K562 (cell line): ENCODE results near the gene PIGL. TPM values are rescaled to one million over a fixed set of nuclear protein-coding genes. Genes with fewer than 3 reads are reported as not detected.

ENCODE experiments used
- HOXB6 ChIP-seq: fragments of 250-450 bp; sonication (Bioruptor Pico); IDR thresholded peaks from 2 replicates; pipeline ENCODE4 v1.5.1; 2022; ENCODE audit warnings: mild to moderate bottlenecking, borderline replicate concordance
- KAT7 ChIP-seq: sonication (generic); formaldehyde crosslinking; IDR thresholded peaks from 2 replicates; pipeline ENCODE4 v1.8.0; 2022; ENCODE audit warnings: missing genetic modification reagents, mild to moderate bottlenecking, borderline replicate concordance
- KLF6 ChIP-seq: fragments of 250-450 bp; sonication (Bioruptor Pico); IDR thresholded peaks from 2 replicates; pipeline ENCODE4 v1.4.0; 2020; ENCODE audit warnings: mild to moderate bottlenecking, moderate library complexity, borderline replicate concordance
- MEIS2 ChIP-seq: fragments of 450-650 bp; IDR thresholded peaks from 2 replicates; pipeline ENCODE4 v1.6.1; 2014; ENCODE audit warnings: mild to moderate bottlenecking; ENCODE audit not compliant: partially characterized antibody
- NCOR1 ChIP-seq: fragments of 450-650 bp; IDR thresholded peaks from 2 replicates; pipeline ENCODE4 v1.6.1; 2016; ENCODE audit warnings: mild to moderate bottlenecking, moderate library complexity
- NFYB ChIP-seq: IDR thresholded peaks from 2 replicates; pipeline ENCODE4 v1.6.1; 2011; ENCODE audit warnings: mild to moderate bottlenecking, moderate library complexity; ENCODE audit not compliant: insufficient read length; ENCODE audit errors: extremely low read depth
- POLR3G ChIP-seq: IDR thresholded peaks from 2 replicates; pipeline ENCODE4 v1.6.1; 2011; ENCODE audit not compliant: insufficient read length, insufficient replicate concordance; ENCODE audit errors: extremely low read depth
- SMAD4 ChIP-seq: fragments of 250-450 bp; sonication (Bioruptor Pico); conservative IDR thresholded peaks from 2 replicates; pipeline ENCODE4 v1.8.0; 2021; ENCODE audit warnings: inconsistent platforms, mild to moderate bottlenecking, moderate library complexity
- SP1 ChIP-seq: sonication (generic); formaldehyde crosslinking; IDR thresholded peaks from 2 replicates; pipeline ENCODE4 v1.8.1; 2022; ENCODE audit warnings: mild to moderate bottlenecking, missing genetic modification reagents
- polyA plus RNA-seq, 8 experiments: library from polyadenylated mRNA; depleted of rRNA in 4 of 8; stranded (reverse) in 5 of 8; unstranded in 3 of 8; fragments of >200 nt; fragmentation: Nextera tagmentation in 2 of 8; fragmentation: Illumina TruSeq in 1 of 8; extraction: Ambion mirVana in 2 of 8; extraction: Trizol in 1 of 8; gene quantifications; 2 replicates each; pipeline versions ENCODE4 v1.2.1 to v1.2.3, GENCODE V29; 2011 to 2014; ENCODE audit warnings: inconsistent platforms in 1 of 8, missing spikeins in 1 of 8
- total RNA-seq, 7 experiments: library from RNA; depleted of rRNA in 6 of 7; stranded (reverse); fragments of >200 nt in 6 of 7; fragmentation: Illumina TruSeq in 2 of 7; extraction: Trizol in 2 of 7; gene quantifications; 2 replicates each; pipeline versions ENCODE4 v1.2.1 to v1.2.3, GENCODE V29; 2011 to 2021; ENCODE audit warnings: low replicate concordance in 1 of 7
- TF ChIP-seq, protein P1 (sequence below), 2 experiments: fragments of 450-650 bp; formaldehyde crosslinking in 1 of 2; IDR thresholded peaks; 2 replicates each; pipeline versions ENCODE4 v1.4.0 to v1.6.1; 2014 to 2020; ENCODE audit warnings: mild to moderate bottlenecking in 2 of 2, borderline replicate concordance in 1 of 2, low read depth in 1 of 2
- TF ChIP-seq, protein P2 (sequence below): sonication (generic); formaldehyde crosslinking; IDR thresholded peaks from 2 replicates; pipeline ENCODE4 v1.8.1; 2023; ENCODE audit warnings: mild to moderate bottlenecking, missing genetic modification reagents
- TF ChIP-seq, protein P3 (sequence below): sonication (generic); formaldehyde crosslinking; IDR thresholded peaks from 2 replicates; pipeline ENCODE4 v1.8.1; 2023; ENCODE audit warnings: missing genetic modification reagents, mild to moderate bottlenecking, borderline replicate concordance

PIGL gene
- total and polyA plus RNA-seq, 9 of the 15 experiments (the other 6 are each of a cell fraction or from before 2014, with no cell fraction given), result 19.9 to 55.3 (median 29.6) TPM

DNA sequence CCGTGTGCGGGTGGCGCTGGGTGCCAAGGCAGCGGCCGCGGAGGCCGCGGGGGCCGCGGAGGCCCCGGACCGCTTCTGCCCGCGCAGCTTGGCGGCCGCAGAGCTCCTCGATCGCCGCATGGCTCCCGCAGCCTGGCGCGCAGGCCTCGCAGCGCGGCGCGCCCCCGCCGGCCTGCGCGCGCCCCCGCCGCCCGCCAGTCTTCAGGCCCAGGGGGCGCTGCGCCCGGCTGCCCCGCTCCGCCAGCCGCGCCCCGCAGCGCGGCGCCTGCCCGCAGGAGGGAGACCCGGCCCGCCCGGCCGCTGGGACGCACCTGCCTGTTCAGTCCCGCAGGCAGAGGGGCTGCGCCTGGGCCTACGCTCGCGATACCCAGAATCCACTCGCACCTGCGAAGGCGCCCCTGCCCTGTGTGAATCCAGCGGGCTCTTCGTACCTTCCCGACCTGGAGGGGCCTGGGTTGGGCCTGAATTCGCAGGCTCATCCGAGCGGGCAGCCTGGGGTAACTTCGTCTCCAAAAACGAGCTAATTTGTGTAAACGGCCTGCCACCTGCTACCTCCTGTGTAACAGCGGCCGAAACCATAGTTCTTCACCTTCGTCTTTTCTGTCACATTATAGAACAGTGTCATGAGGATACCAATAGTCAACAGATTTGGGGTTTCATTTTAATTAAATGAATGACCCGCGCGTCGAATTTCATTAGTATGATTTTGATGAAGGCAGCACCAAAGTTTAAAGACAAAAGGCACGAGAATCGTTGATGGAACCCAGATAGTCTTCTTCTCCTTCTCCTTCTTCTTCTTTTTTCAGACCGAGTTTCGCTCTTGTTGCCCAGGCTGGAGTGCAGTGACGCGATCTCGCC, 136.5 kb downstream of the PIGL start, which contains the start of gene CENPV (continued):
- TF ChIP-seq, protein P1, sequence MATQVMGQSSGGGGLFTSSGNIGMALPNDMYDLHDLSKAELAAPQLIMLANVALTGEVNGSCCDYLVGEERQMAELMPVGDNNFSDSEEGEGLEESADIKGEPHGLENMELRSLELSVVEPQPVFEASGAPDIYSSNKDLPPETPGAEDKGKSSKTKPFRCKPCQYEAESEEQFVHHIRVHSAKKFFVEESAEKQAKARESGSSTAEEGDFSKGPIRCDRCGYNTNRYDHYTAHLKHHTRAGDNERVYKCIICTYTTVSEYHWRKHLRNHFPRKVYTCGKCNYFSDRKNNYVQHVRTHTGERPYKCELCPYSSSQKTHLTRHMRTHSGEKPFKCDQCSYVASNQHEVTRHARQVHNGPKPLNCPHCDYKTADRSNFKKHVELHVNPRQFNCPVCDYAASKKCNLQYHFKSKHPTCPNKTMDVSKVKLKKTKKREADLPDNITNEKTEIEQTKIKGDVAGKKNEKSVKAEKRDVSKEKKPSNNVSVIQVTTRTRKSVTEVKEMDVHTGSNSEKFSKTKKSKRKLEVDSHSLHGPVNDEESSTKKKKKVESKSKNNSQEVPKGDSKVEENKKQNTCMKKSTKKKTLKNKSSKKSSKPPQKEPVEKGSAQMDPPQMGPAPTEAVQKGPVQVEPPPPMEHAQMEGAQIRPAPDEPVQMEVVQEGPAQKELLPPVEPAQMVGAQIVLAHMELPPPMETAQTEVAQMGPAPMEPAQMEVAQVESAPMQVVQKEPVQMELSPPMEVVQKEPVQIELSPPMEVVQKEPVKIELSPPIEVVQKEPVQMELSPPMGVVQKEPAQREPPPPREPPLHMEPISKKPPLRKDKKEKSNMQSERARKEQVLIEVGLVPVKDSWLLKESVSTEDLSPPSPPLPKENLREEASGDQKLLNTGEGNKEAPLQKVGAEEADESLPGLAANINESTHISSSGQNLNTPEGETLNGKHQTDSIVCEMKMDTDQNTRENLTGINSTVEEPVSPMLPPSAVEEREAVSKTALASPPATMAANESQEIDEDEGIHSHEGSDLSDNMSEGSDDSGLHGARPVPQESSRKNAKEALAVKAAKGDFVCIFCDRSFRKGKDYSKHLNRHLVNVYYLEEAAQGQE (IDR thresholded peaks at IDR 0.05; ENCODE audit: borderline replicate concordance), result no peak
- TF ChIP-seq, protein P1 (CRISPR knock-in tag; IDR thresholded peaks at IDR 0.05; ENCODE audit: low read depth), result no peak
- TF ChIP-seq KLF6 (CRISPR knock-in tag), result no peak
- no peak for TF ChIP-seq NCOR1
- TF ChIP-seq, protein P2, sequence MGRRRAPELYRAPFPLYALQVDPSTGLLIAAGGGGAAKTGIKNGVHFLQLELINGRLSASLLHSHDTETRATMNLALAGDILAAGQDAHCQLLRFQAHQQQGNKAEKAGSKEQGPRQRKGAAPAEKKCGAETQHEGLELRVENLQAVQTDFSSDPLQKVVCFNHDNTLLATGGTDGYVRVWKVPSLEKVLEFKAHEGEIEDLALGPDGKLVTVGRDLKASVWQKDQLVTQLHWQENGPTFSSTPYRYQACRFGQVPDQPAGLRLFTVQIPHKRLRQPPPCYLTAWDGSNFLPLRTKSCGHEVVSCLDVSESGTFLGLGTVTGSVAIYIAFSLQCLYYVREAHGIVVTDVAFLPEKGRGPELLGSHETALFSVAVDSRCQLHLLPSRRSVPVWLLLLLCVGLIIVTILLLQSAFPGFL (CRISPR knock-in tag), result no peak
- no peak for TF ChIP-seq SP1 (CRISPR knock-in tag)
- TF ChIP-seq SMAD4 (CRISPR knock-in tag), result peak; percentile 72
- TF ChIP-seq MEIS2, result no peak
- no peak for TF ChIP-seq POLR3G
- TF ChIP-seq, protein P3, sequence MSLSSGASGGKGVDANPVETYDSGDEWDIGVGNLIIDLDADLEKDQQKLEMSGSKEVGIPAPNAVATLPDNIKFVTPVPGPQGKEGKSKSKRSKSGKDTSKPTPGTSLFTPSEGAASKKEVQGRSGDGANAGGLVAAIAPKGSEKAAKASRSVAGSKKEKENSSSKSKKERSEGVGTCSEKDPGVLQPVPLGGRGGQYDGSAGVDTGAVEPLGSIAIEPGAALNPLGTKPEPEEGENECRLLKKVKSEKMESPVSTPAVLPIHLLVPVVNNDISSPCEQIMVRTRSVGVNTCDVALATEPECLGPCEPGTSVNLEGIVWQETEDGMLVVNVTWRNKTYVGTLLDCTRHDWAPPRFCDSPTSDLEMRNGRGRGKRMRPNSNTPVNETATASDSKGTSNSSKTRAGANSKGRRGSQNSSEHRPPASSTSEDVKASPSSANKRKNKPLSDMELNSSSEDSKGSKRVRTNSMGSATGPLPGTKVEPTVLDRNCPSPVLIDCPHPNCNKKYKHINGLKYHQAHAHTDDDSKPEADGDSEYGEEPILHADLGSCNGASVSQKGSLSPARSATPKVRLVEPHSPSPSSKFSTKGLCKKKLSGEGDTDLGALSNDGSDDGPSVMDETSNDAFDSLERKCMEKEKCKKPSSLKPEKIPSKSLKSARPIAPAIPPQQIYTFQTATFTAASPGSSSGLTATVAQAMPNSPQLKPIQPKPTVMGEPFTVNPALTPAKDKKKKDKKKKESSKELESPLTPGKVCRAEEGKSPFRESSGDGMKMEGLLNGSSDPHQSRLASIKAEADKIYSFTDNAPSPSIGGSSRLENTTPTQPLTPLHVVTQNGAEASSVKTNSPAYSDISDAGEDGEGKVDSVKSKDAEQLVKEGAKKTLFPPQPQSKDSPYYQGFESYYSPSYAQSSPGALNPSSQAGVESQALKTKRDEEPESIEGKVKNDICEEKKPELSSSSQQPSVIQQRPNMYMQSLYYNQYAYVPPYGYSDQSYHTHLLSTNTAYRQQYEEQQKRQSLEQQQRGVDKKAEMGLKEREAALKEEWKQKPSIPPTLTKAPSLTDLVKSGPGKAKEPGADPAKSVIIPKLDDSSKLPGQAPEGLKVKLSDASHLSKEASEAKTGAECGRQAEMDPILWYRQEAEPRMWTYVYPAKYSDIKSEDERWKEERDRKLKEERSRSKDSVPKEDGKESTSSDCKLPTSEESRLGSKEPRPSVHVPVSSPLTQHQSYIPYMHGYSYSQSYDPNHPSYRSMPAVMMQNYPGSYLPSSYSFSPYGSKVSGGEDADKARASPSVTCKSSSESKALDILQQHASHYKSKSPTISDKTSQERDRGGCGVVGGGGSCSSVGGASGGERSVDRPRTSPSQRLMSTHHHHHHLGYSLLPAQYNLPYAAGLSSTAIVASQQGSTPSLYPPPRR (CRISPR knock-in tag), result no peak
- TF ChIP-seq NFYB, result no peak
- no peak for TF ChIP-seq KAT7 (CRISPR knock-in tag)
- TF ChIP-seq HOXB6 (CRISPR knock-in tag), result no peak
